Neuron (in vitro differentiated cells): Measurements from ENCODE around the gene PEAK1.
"Not testable (repeated sequence)": the region's sequence is repeated elsewhere in the genome, so short reads cannot be mapped to it uniquely, and the experiment has no call there.

Experiments used
- H2AFZ ChIP-seq: one replicate; pipeline ENCODE4 v1.6.1; 2013; ENCODE audit warnings: low read depth, mild to moderate bottlenecking, inconsistent platforms, low read length, moderate library complexity
- H3K27me3 ChIP-seq: one replicate; pipeline ENCODE4 v1.6.1; 2013; ENCODE audit warnings: low read length; ENCODE audit not compliant: insufficient read depth
- H3K36me3 ChIP-seq: one replicate; pipeline ENCODE4 v1.6.1; 2013; ENCODE audit warnings: low read length; ENCODE audit not compliant: insufficient read depth
- H3K4me1 ChIP-seq: one replicate; pipeline ENCODE4 v1.6.1; 2013; ENCODE audit warnings: low read length; ENCODE audit not compliant: insufficient read depth
- H3K4me3 ChIP-seq: 2 replicates; pipeline ENCODE4 v1.5.1; 2013; ENCODE audit warnings: mild to moderate bottlenecking, low read length, moderate library complexity
- H3K9me3 ChIP-seq: one replicate; pipeline ENCODE4 v1.6.1; 2013; ENCODE audit warnings: low read length

The PEAK1 gene

DNA sequence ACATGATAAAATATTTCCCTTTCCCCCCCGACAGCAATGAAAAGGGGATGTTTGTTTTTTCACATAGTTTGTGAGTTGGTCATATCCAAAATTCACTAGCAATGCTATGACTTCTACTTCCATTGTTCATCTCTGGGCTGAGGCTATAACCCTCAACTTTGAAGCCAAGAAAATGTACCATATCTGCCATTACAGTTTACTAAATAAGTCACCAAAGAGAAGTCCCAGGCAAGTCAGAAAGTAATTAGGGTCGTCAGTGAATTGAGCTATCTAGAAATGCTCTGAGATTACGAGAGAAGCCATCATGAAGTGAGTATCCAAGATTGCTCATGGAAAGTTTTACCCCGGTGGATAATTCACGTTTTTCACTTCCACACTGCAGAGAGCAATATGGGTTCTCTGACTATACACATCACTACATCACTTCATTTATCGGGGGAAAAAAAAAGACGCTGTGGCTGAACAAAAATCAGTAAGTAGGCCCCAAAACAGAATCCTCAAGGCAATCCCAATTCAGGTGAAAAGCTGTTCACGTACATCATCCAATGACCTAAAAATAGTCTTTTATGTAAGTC is 1.4 kb downstream of the PEAK1 start:
- no peaks in the 10 kb centered on the region for H3K27me3 ChIP-seq
- no peaks in the 10 kb centered on the region for H3K36me3 ChIP-seq
- H3K4me3 ChIP-seq = peak overlapping the region; percentile 92
- H3K9me3 ChIP-seq = no peaks in the 10 kb centered on the region
- H3K4me1 ChIP-seq = peaks cover 22% of the 10 kb centered on the region
- H2AFZ ChIP-seq = peak overlapping the region; percentile 42

DNA sequence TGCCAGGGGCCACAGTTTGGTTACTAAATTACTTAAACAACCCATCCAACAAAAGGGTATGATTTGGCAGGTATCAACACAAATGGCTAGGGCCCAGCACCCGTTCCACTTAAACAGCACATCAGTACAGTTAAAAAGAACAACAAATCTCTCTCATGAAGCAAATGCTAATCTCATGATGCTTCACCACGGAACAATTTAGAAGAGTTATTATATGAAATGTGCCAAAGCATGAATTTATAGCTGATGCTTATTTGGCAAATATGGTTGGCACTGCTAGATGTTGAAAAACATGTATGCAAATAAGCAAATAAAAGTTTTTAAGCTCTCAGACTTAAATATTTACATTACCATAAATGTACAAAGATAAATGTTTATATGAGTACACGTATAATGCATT is 2.3 kb downstream of the PEAK1 start:
- Histone ChIP-seq H3K4me3 (no peak overlapping the region), H3K36me3 (no peaks in the 10 kb centered on the region), H3K27me3 (no peaks in the 10 kb centered on the region), H3K4me1 (peaks cover 22% of the 10 kb centered on the region), H3K9me3 (no peaks in the 10 kb centered on the region), H2AFZ (no peak overlapping the region)

GRCh38 chr15:77416954-77417353 is 3.0 kb downstream of the PEAK1 start:
- peaks cover 19% of the 10 kb centered on the region for H3K4me1 ChIP-seq
- no peaks in the 10 kb centered on the region for H3K27me3 ChIP-seq
- no peak overlapping the region for H3K4me3 ChIP-seq
- H2AFZ ChIP-seq = no peak overlapping the region
- no peaks in the 10 kb centered on the region for H3K9me3 ChIP-seq
- H3K36me3 ChIP-seq = no peaks in the 10 kb centered on the region

- Histone ChIP-seq H3K9me3 (no peaks in the 10 kb centered on the region), H3K4me3 (no peak overlapping the region), H3K4me1 (peaks cover 11% of the 10 kb centered on the region), H2AFZ (no peak overlapping the region), H3K36me3 (no peaks in the 10 kb centered on the region), H3K27me3 (no peaks in the 10 kb centered on the region)
These were observed 3.8 kb downstream of the PEAK1 start for GRCh38 chr15:77416148-77416455.

DNA sequence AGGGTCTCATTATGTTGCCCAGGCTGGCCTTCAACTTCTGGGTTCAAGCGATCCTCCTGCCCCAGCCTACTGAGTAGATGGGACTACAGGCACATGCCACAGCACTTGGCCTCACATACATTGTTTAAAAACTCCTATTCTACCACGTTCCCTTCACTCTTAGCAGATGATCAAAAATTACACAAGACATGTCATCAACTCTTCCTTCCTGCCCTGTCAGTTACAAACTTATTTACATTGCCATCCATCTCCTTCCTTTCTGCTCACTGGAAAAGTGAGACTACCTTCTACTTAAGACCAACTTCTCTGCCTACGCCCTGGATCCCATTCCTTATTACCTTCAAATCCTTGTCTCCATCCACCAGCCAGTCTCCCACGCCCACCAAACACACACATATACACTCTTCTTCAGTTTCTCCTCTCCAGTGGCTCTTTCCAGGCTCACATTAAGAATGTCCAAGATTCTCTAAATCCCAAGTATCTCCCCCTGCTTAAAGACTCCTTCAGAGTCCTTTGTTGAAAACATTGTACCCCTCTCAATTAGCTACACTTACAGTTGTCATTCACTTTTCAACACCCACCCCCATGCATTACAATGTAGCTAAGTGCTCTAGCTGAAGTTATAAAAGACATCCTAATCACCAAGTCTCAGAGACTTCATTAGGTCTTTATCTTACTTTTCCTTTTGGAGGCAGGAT is 4.3 kb downstream of the PEAK1 start:
- no peaks in the 10 kb centered on the region for H3K27me3 ChIP-seq
- no peaks in the 10 kb centered on the region for H3K36me3 ChIP-seq
- H3K4me1 ChIP-seq = peaks cover 10% of the 10 kb centered on the region
- no peaks in the 10 kb centered on the region for H3K9me3 ChIP-seq
- H2AFZ ChIP-seq = no peak overlapping the region
- H3K4me3 ChIP-seq = no peak overlapping the region

DNA sequence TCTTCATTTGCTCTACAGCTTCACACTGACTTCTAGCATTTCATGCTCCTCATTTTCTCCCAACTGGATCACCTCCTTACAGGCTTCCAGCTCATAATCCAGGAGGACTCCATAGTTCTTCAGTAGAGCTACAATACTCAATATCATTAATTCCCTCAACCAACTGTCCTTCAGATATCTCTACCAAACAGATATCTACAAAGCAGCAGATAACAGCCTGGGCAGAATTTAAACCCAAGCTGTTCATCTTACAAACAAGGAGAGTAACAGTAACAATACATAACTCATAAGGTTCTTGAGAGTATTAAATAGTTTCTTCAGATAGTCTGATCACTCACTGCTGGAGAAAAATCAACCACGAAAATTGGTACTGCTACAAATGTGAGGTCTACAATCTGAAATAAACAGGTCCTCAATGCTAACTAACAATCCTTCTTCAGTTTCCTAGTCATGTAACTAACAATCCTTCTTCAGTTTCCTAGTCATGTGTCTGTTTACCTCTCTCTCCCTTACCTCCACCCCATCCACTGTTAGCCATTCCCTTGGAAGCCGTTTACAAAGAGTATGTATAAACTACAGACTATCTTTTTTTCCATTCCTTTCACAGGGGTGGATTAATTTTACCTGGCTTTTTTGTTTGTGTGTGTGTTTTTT is 5.0 kb downstream of the PEAK1 start:
- Histone ChIP-seq H3K4me1 (peaks cover 10% of the 10 kb centered on the region), H3K4me3 (no peak overlapping the region)

DNA sequence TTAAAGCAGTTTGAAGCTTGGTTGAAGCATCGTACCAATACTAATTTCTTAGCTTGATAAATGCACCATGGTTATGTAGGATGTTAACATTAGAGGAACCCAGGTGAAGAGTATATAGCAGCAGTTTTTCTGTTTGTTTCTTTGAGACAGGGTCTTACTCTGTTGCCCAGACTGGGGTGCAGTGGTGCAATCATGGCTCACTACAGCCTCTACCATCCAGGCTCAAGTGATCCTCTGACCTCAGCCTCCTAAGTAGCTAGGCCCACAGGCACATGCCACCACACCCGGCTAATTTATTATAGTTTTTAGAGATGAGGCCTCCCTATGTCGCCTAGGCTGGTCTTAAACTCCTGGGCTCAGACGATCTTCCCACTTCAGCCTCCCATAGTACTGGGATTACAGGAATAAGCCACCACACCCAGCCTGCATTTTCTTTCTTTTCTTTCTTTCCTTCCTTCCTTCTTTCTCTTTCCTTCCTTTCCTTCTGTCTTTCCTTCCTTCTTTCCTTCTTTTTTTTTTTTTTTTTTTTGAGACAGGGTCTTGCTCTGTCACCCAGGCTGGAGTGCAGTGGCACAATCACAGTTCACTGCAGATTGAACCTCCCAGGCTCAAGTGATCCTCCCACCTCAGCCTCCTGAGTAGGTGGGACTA is 6.1 kb downstream of the PEAK1 start:
- no peaks in the 10 kb centered on the region for H3K36me3 ChIP-seq
- no peak overlapping the region for H3K4me3 ChIP-seq
- peaks cover 8% of the 10 kb centered on the region for H3K4me1 ChIP-seq
- no peak overlapping the region for H2AFZ ChIP-seq
- H3K9me3 ChIP-seq = no peaks in the 10 kb centered on the region
- H3K27me3 ChIP-seq = no peaks in the 10 kb centered on the region

More for the DNA sequence above, 5.0 kb downstream of the PEAK1 start:
- Histone ChIP-seq H2AFZ (no peak overlapping the region), H3K27me3 (no peaks in the 10 kb centered on the region), H3K9me3 (no peaks in the 10 kb centered on the region), H3K36me3 (no peaks in the 10 kb centered on the region)

DNA sequence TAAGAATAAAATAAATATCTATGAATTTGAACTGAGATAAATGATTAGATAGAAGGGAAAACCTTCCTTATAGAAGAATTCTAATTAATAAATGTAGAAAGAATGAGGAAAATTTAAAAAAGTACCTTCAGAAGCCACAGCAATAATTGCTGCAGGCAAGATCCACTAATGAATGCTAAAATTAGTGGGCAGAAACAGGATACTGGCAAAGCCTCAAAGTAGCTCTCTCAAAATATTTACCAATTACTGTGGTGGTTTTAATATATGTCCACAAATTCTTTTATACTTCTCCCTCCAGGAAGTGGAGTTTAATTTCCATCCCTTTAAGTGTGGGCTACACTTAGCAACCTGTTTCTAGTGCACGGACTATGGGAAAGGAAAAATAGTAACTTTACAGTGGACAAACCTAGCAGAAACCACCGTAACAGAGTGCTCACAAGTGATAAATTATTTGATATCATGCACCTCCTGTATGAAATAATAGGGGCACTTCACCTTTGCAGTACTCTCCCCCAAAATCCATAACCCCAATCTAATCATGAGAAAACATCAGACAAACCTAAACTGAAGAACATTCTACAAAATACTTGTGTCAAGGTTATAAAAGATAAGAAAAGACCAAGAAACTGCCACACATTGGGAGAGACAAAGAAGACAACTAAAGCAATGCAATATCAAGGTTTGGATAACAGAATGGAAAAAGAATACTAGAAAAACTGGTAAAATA is 6.8 kb downstream of the PEAK1 start:
- Histone ChIP-seq H3K4me3 (no peak overlapping the region), H3K9me3 (no peaks in the 10 kb centered on the region), H3K36me3 (no peaks in the 10 kb centered on the region), H3K27me3 (no peaks in the 10 kb centered on the region), H3K4me1 (peaks cover 3% of the 10 kb centered on the region), H2AFZ (no peak overlapping the region)

- H3K4me1 ChIP-seq = no peaks in the 10 kb centered on the region
- H3K36me3 ChIP-seq = no peaks in the 10 kb centered on the region
- no peak overlapping the region for H2AFZ ChIP-seq
- no peaks in the 10 kb centered on the region for H3K9me3 ChIP-seq
- H3K4me3 ChIP-seq = no peak overlapping the region
- H3K27me3 ChIP-seq = no peaks in the 10 kb centered on the region
These were observed 8.3 kb downstream of the PEAK1 start for GRCh38 chr15:77411619-77411976.

DNA sequence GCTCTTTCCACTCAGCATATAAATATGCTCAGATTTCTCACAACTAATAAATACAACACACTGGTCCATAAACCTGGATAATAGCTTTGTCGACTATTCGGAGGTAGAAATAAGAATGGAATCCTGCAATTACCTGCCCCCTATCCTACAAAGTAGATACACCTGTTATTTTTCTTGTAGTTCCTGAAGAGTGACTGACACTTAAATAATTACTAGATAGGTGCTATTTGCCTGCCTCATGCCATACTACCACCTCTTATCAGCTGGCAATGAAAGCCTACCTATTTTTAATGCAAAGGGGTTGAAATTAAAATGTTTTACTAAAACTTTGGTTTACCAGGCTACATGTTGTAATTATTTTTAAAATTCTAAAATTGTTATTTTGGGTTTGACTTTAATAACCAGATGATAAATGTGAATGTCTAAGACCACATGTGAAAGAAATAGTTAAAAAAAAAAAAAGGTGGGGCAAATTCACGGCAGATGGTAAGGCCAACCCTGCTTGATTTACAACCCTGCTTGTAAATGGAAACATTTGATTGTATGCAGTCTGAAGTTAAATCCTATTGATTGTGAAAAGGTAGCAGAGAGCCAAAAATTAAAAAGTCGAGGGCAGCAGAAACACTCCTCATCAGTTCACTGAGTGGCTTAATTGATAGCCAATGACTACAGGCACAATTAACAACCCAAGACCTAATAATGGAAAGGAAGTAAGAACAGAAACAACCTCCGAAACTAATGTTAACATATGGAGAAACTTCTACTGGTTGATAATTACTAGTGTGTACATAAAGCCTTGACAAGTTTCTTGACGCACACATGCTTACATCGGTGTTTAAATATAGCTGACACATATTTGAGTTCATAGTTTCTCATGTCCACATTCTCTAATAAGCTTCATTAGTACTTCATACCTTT is 8.9 kb downstream of the PEAK1 start:
- H3K4me1 ChIP-seq = peaks cover under 1% of the 10 kb centered on the region
- no peak overlapping the region for H2AFZ ChIP-seq
- H3K9me3 ChIP-seq = no peaks in the 10 kb centered on the region
- no peaks in the 10 kb centered on the region for H3K36me3 ChIP-seq
- no peaks in the 10 kb centered on the region for H3K27me3 ChIP-seq
- H3K4me3 ChIP-seq = no peak overlapping the region

GRCh38 chr15:77410157-77410500 is 9.8 kb downstream of the PEAK1 start:
- not testable (repeated sequence) for H3K36me3 ChIP-seq, H3K9me3 ChIP-seq

GRCh38 chr15:77409259-77410156 is 10.4 kb downstream of the PEAK1 start:
- Histone ChIP-seq H3K27me3 (no peaks in the 10 kb centered on the region), H3K36me3 (no peaks in the 10 kb centered on the region), H3K4me3 (no peak overlapping the region), H2AFZ (no peak overlapping the region), H3K4me1 (peaks cover 6% of the 10 kb centered on the region), H3K9me3 (no peaks in the 10 kb centered on the region)

More at GRCh38 chr15:77410157-77410500, 9.8 kb downstream of the PEAK1 start:
- not testable (repeated sequence) for H3K27me3 ChIP-seq, H3K4me1 ChIP-seq, H2AFZ ChIP-seq, H3K4me3 ChIP-seq
